Central memory CD8-positive, alpha-beta T cell (primary cell): ENCODE measurements around the gene SUCO.
"Not testable (repeated sequence)": the region's sequence is repeated elsewhere in the genome, so short reads cannot be mapped to it uniquely, and the experiment has no call there.

Experiments used
- ATAC-seq: fragments of 150-1000 bp; cut with Tn5 transposase; replicated peaks from 2 replicates; pipeline ENCODE4 v1.10.0; 2022; ENCODE audit warnings: mild to moderate bottlenecking, moderate FRiP score, moderate number of reproducible peaks; ENCODE audit not compliant: poor library complexity, severe bottlenecking; ENCODE audit errors: extremely low read depth
- DNase-seq, 2 donors: peaks; one replicate each; pipeline ENCODE4 v3.0.0; 2021; ENCODE audit warnings: low spot score in 2 of 2
- H3K27ac Mint-ChIP-seq: one replicate; pipeline ENCODE4 v1.8.0; 2022; ENCODE audit warnings: low read depth, mild to moderate bottlenecking, moderate library complexity, mixed read lengths
- H3K27me3 Mint-ChIP-seq: one replicate; pipeline ENCODE4 v1.8.0; 2022; ENCODE audit warnings: mixed read lengths
- H3K36me3 Mint-ChIP-seq: one replicate; pipeline ENCODE4 v1.8.0; 2022; ENCODE audit warnings: mild to moderate bottlenecking, moderate library complexity, mixed read lengths; ENCODE audit not compliant: insufficient read depth
- H3K4me1 Mint-ChIP-seq: one replicate; pipeline ENCODE4 v1.8.0; 2022; ENCODE audit warnings: mixed read lengths
- H3K4me3 Mint-ChIP-seq: one replicate; pipeline ENCODE4 v1.8.0; 2022; ENCODE audit warnings: mild to moderate bottlenecking, moderate library complexity, mixed read lengths
- H3K9me3 Mint-ChIP-seq: one replicate; pipeline ENCODE4 v1.8.0; 2022; ENCODE audit warnings: mixed read lengths

The SUCO gene

GRCh38 chr1:172585861-172586260 lies 52.9 kb downstream of the SUCO start:
- H3K4me1 Mint-ChIP-seq = peaks cover 8% of the 10 kb centered on the region
- peak overlapping the region; percentile 29 for H3K27ac Mint-ChIP-seq
- H3K27me3 Mint-ChIP-seq = no peaks in the 10 kb centered on the region
- H3K4me3 Mint-ChIP-seq = no peak overlapping the region
- no peak for DNase-seq
- H3K36me3 Mint-ChIP-seq = peaks cover 34% of the 10 kb centered on the region
- H3K9me3 Mint-ChIP-seq = no peaks in the 10 kb centered on the region
- ATAC-seq = no peak

GRCh38 chr1:172588296-172589291 lies 55.6 kb downstream of the SUCO start:
- Mint-ChIP-seq H3K4me1 (peaks cover 14% of the 10 kb centered on the region), H3K4me3 (no peak overlapping the region), H3K27ac (peak overlapping the region; percentile 54), H3K36me3 (peaks cover 43% of the 10 kb centered on the region), H3K27me3 (no peaks in the 10 kb centered on the region), H3K9me3 (no peaks in the 10 kb centered on the region)
- DNase-seq (no peak), ATAC-seq (no peak)

DNA sequence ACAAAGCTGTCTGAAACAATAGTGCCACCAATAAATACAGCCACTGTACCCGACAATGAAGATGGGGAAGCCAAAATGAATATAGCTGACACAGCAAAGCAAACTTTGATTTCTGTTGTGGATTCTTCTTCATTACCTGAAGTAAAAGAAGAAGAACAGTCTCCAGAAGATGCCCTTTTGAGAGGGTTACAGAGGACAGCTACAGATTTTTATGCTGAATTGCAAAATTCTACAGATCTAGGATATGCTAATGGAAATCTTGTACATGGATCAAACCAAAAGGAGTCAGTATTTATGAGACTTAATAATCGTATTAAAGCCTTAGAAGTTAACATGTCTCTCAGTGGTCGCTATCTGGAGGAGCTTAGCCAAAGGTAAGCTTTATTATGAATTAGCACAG lies 56.6 kb downstream of the SUCO start:
- Mint-ChIP-seq H3K27me3 (no peaks in the 10 kb centered on the region), H3K27ac (peak overlapping the region; percentile 54), H3K9me3 (no peaks in the 10 kb centered on the region), H3K36me3 (peaks cover 49% of the 10 kb centered on the region), H3K4me3 (no peak overlapping the region), H3K4me1 (peaks cover 22% of the 10 kb centered on the region)
- ATAC-seq = no peak
- DNase-seq = no peak

- H3K27ac Mint-ChIP-seq, H3K9me3 Mint-ChIP-seq, DNase-seq, H3K4me3 Mint-ChIP-seq, H3K27me3 Mint-ChIP-seq, ATAC-seq: not testable (repeated sequence)
- H3K4me1 Mint-ChIP-seq = peaks cover 29% of the 10 kb centered on the region
- peaks cover 60% of the 10 kb centered on the region for H3K36me3 Mint-ChIP-seq
Observed at GRCh38 chr1:172591429-172591828, 58.5 kb downstream of the SUCO start.

DNA sequence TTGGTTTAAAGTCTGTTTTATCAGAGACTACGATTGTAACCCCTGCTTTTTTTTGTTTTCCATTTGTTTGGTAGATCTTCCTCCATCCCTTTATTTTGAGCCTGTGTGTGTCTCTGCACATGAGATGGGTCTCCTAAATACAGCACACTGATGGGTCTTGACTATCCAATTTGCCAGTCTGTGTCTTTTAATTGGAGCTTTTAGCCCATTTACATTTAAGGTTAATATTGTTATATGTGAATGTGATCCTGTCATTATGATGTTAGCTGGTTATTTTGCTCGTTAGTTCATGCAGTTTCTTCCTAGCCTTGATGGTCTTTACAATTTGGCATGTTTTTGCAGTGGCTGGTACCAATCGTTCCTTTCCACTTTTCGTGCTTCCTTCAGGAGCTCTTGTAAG lies 62.1 kb downstream of the SUCO start:
- Mint-ChIP-seq H3K36me3 (peaks cover 68% of the 10 kb centered on the region), H3K27ac (peak overlapping the region; percentile 73), H3K4me1 (peaks cover 21% of the 10 kb centered on the region)
- H3K27me3 Mint-ChIP-seq, ATAC-seq, H3K9me3 Mint-ChIP-seq, DNase-seq, H3K4me3 Mint-ChIP-seq: not testable (repeated sequence)

- H3K27me3 Mint-ChIP-seq, H3K9me3 Mint-ChIP-seq, ATAC-seq, H3K4me3 Mint-ChIP-seq, DNase-seq, H3K27ac Mint-ChIP-seq: not testable (repeated sequence)
- peaks cover 21% of the 10 kb centered on the region for H3K4me1 Mint-ChIP-seq
- peaks cover 61% of the 10 kb centered on the region for H3K36me3 Mint-ChIP-seq
Observed at GRCh38 chr1:172596782-172597181, 63.8 kb downstream of the SUCO start.

- Mint-ChIP-seq H3K4me1 (peaks cover 3% of the 10 kb centered on the region), H3K27ac (no peak overlapping the region), H3K4me3 (no peak overlapping the region), H3K9me3 (no peaks in the 10 kb centered on the region), H3K36me3 (peaks cover 44% of the 10 kb centered on the region), H3K27me3 (no peaks in the 10 kb centered on the region)
- no peak for DNase-seq
- ATAC-seq = no peak
Observed at GRCh38 chr1:172599912-172600311, 67.0 kb downstream of the SUCO start.

DNA sequence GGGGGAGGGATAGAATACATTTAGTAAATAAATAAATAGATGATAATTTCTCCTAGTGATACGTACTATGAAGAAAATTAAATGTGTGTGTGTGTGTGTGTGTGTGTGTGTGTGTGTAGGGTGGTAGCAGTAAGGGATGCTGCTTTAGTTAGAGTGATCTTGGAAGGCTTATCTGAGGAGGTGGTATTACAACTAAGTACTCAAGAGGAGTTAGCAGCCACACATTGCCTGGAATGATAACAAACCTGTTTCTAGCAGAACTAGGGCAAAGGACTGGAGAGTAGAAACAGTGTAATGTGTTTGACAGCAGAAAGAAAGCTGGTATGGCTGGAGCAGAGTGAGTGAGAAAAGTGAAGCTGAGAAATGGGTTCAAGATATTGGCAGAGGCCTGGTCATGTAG lies 67.7 kb downstream of the SUCO start:
- H3K27ac Mint-ChIP-seq = peak overlapping the region; percentile 14
- ATAC-seq (no peak), DNase-seq (no peak)
- H3K27me3 Mint-ChIP-seq = no peaks in the 10 kb centered on the region
- H3K36me3 Mint-ChIP-seq = peaks cover 44% of the 10 kb centered on the region
- no peaks in the 10 kb centered on the region for H3K4me1 Mint-ChIP-seq
- no peaks in the 10 kb centered on the region for H3K9me3 Mint-ChIP-seq
- no peak overlapping the region for H3K4me3 Mint-ChIP-seq

- ATAC-seq = no peak
- peaks cover 40% of the 10 kb centered on the region for H3K36me3 Mint-ChIP-seq
- peak overlapping the region; percentile 14 for H3K27ac Mint-ChIP-seq
- no peaks in the 10 kb centered on the region for H3K27me3 Mint-ChIP-seq
- H3K9me3 Mint-ChIP-seq = no peaks in the 10 kb centered on the region
- no peak for DNase-seq
- H3K4me3 Mint-ChIP-seq = no peak overlapping the region
- no peaks in the 10 kb centered on the region for H3K4me1 Mint-ChIP-seq
Observed at GRCh38 chr1:172601046-172601630, 68.2 kb downstream of the SUCO start.

GRCh38 chr1:172602706-172603105 lies 69.8 kb downstream of the SUCO start:
- no peak overlapping the region for H3K4me3 Mint-ChIP-seq
- H3K9me3 Mint-ChIP-seq = no peaks in the 10 kb centered on the region
- no peaks in the 10 kb centered on the region for H3K27me3 Mint-ChIP-seq
- ATAC-seq (no peak), DNase-seq (no peak)
- H3K4me1 Mint-ChIP-seq = no peaks in the 10 kb centered on the region
- H3K36me3 Mint-ChIP-seq = peaks cover 33% of the 10 kb centered on the region
- H3K27ac Mint-ChIP-seq = no peak overlapping the region

- Mint-ChIP-seq H3K9me3 (no peaks in the 10 kb centered on the region), H3K27me3 (no peaks in the 10 kb centered on the region), H3K36me3 (peaks cover 26% of the 10 kb centered on the region), H3K4me1 (no peaks in the 10 kb centered on the region), H3K27ac (no peak overlapping the region), H3K4me3 (no peak overlapping the region)
- no peak for ATAC-seq
- no peak for DNase-seq
Observed at GRCh38 chr1:172603816-172604215, 70.9 kb downstream of the SUCO start.

- no peaks in the 10 kb centered on the region for H3K9me3 Mint-ChIP-seq
- DNase-seq (no peak), ATAC-seq (no peak)
- H3K4me3 Mint-ChIP-seq = no peak overlapping the region
- H3K4me1 Mint-ChIP-seq = peaks cover 9% of the 10 kb centered on the region
- peaks cover 36% of the 10 kb centered on the region for H3K36me3 Mint-ChIP-seq
- H3K27ac Mint-ChIP-seq = no peak overlapping the region
- H3K27me3 Mint-ChIP-seq = no peaks in the 10 kb centered on the region
Observed at GRCh38 chr1:172605641-172606040, 72.7 kb downstream of the SUCO start.

GRCh38 chr1:172607145-172607544 lies 74.2 kb downstream of the SUCO start:
- Mint-ChIP-seq H3K4me3 (no peak overlapping the region), H3K4me1 (peaks cover 9% of the 10 kb centered on the region), H3K36me3 (peaks cover 33% of the 10 kb centered on the region), H3K27ac (peak overlapping the region; percentile 12), H3K9me3 (no peaks in the 10 kb centered on the region), H3K27me3 (no peaks in the 10 kb centered on the region)
- ATAC-seq = no peak
- no peak for DNase-seq
